GM21737 (cell line): ENCODE results near the gene PAOX.

ENCODE experiments used
- ATAC-seq: cut with Tn5 transposase; IDR thresholded peaks from one replicate; pipeline ENCODE4 v1.9.1; 2021; ENCODE audit warnings: mild to moderate bottlenecking, moderate library complexity; ENCODE audit not compliant: unreplicated experiment

Gene PAOX

DNA sequence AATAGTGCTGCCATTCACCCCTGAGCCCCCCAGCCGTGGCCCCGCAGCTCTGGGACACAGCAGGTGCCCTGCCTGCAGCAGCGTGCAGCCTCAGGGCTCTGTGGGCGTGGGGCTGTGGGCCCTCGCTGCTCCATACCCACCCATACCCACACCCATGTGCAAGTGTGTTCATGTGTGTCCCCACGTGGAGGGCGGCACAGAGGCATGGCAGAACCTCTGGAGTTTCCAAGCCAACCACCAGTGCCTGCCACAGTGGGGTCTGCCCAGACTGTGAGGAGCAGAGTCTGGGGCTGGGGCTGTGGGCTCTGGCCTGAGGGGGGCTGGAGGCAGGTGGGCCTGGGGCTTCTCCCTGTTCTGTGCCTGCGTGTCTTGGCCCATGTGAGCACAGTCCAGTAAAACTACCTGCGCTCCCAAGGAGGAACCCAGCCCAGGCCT lies 29.5 kb upstream of the PAOX start:
- no peak for ATAC-seq

DNA sequence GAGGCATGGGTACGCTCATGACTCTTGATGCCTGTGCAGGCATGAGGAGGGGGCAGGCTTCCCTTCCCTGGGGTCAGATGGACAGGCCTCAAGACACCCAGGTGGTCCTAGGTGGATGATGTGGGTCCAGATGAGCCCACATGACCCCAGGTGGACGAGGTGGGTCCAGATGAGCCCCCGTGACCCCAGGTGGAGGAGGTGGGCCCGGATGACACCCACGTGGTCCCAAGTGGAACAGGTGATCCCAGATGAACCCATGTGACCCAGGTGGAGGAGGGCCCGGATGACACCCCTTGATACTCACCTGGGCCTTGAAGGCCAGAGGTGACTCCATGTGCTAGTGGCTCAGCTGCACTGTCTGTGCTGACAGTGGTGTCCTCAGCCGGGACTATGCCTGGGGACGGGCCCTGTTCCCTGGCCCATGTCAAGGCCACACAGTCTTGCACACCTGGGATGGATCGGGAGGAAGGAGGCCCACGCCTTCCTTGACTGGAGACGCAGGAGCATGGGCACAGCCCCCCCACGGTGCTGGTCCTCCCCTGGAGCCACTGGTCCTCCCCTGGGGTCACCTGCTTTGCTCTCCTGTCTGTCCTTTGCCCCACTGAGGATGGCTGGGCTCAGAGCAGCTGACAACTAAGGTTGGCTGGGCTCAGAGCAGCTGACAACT lies 28.6 kb upstream of the PAOX start:
- ATAC-seq: no peak

DNA sequence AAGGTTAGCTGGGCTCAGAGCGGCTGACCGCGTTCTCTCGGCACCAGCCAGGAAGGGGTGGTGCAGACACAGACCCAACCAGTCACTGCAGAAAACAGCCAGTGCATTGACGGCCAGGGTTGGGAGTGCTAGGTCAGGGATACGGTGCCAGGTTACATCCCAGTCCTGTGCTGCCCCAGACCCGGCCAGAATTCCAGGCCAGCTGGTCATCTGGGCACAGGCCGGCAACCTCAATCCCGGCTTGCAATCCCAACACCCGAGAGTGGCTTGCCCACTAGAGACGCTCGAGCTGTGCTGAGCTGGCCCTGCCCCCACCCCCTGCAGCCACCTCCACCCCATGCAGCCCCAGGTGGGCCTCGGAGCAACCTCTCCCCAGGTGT lies 28.1 kb upstream of the PAOX start:
- ATAC-seq: no peak

DNA sequence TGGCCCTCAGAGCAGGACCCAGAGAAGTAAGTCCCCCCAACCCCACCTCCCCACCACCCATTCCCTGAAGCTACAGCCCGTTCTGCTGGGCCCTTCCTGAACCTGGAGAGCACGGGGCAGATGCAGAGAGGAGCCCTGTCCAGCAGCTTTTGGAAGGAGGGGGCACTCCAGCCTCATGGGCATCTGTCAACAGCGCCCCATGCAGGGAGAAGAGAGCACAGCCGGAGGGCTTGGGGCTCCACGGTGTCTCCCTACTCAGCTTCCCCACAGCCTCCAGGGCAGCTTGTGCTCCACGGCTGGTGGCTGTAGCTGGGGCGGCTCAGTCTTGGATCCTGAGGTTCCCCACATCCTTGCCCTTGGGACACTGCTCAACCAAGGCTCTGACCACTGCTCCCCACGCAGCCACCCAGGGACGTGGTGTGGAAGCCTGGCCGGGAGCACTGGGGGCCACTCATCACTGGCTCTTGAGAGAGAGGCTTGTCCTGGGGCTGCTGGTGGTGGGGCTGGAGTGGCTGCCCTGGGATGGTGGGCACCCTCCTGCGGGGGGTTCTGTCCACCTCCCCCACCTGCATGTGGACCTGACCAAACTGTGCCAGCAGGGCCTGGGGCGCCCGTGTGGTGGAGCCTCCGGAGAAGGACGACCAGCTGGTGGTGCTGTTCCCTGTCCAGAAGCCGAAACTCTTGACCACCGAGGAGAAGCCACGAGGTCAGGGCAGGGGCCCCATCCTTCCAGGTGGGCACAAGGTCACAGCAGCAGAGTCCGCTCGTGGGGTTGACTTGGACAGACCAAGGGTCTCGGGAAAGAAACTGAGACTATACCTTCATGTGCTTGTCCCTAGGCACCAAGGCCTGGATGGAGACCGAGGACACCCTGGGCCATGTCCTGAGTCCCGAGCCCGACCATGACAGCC lies 27.4 kb upstream of the PAOX start:
- no peak for ATAC-seq

DNA sequence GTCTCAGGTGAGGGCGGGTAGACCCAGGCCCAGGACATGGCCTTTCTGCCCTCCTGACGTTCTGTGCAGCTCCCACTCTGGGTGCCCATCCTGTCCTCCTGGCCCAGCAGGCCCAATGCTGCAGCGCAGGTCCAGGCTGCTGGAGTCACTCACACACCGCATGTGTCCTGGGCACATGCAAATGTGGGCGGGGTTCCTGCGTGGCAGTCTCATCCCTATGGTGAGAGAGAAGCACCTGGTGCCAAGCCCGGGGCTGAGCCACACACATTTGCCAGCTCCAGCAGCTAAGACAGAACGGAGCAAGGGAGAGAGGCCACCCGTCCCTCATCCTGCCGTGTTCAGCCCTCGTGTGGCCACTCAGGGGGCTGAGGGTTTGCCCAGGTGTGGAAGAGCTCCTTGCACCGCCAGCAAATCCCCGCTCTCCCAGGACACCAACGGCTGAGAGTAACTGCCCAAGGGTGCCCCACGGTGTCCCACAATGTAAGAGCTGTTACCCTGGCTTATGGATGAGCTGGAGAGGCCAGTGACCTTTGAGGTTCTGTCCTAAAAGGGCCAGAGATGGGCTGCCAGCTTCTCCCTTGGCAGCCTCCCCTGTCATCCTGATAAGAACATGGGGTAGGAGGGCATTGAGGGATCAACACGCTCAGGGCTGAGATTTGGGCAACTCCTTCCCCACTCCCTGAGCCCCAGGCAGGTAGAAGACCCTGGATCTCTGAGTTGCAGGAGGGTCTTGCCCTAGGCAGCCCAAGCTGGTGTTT lies 25.7 kb upstream of the PAOX start:
- ATAC-seq: no peak

DNA sequence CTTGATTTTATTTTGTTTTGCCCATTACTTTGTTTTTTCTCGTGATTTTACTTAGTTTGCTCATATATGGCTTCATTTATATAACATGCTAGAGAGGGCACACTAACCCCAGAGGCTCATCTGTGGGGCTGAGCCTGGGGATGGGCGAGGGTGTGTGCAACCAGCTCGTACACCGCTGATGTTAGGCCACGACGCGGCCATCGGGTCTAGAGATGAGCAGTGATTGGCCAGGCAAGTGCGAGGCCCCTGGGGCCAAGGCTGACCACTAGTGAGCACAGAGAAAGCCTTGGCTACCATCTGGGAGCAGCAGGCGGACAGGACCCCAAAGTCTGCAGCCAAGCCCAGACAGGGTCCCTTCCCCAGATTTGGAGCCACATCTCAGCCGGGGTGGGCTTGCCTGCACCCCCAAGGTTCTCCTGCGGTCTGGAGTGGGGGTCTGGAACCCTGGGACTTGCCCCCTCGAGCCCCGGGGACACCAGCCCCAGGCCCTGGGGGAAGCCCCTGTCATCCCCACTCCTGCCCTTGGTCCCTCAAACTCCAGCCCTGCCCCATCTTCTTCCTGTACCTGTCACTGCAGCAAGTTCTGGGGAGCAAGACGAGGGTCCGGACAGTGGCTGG lies 25.0 kb upstream of the PAOX start:
- ATAC-seq: no peak

DNA sequence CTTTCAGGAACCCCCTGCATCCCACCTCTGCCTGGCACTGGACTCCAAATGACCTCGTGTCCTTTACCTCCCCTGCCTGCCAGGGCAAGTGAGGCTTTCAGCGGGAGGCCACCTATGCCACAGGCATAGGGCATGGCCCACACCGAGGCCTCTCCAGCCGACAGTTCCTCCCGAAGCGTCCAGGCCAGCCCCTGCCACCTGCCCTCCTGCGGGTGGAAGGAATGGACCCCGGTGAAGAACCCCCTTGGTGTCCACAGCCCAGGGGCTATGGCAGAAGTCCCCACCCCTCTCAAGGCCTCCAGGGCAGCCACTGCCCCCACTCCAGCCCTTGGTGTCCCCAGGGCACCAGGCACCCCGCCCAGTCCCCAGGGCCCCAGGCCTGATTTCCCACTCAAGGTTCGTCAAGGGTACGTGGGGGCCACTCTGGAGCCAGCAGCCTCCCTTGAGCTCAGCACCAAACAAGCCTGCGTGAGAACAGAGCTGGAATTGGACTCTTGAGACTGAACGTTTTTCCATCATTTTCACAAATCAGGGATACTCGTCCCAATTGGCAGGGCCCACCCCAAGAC lies 24.3 kb upstream of the PAOX start:
- no peak for ATAC-seq

DNA sequence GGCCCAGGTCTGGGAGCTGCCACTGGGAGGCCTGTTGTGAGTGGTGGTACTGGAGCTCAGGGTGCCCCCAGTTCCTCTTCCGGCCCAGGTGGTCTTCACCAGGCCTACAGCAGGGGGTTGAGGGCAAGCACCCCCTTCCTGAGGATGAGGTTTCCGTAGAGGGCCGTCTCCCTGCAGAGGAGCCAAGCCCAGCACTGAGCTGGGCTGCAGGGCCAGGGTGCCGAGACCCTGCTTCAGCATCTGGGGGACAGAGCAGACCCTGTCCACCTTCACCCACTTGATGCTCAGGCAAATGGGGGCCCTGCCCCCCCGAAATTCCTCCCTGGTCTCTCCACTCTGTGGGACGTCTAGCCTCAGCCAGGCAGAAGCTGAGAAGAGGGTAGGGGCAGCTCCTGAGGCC lies 23.8 kb upstream of the PAOX start:
- ATAC-seq: no peak

DNA sequence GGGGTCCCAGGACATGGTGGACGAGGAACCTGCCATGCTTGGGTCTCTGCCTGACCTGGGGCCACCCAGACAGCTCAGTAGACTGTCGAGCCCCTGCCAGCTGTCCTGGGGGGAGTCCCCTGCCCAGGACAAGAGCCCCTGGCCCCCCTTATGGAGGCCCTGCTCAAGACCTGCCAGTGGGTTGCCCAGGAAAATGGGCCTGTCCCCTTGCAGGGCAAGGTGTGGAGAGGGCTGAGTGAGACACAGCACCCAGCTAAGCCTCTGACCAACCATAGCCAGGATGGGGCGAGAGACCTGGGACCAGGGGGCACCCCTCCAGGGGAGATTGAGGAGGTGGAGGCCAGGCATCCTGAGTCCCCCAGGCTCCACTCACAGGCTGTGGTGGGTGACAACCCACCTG lies 23.1 kb upstream of the PAOX start:
- no peak for ATAC-seq

DNA sequence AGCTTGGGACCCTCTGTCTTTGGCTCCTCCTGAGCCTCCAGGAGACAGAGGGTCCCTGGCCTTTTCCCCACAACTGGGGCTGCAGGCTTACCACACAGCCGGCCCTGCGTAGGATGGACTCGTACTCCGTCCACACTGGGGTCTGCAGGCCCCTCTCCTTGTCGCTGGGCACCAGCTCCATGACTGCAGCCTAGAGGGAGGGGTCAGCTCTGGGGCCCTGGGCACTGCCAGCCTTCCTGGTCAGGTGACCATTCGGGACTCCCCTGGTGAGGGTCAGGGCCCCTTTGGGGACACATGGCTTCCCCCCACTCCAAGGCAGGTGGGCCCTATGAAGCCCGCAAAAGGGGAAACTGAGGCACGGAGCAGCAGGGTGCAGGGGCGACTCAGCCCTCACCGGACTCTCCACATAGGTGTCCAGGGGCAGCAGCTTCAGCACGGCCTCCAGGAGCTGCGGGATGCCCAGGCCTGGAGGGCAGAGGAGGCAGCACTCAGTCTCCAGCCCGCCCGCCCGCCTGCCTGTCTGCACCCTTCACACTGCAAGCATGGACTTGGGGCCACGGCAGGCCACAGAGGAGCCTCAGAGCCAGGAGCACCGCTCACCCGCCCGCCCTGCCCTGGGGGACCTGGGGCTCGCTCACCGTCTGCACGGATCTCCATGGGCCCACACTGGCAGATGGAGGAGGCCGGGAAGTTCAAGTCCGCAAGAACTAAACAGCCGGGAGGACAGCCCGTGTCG lies 22.3 kb upstream of the PAOX start:
- no peak for ATAC-seq

DNA sequence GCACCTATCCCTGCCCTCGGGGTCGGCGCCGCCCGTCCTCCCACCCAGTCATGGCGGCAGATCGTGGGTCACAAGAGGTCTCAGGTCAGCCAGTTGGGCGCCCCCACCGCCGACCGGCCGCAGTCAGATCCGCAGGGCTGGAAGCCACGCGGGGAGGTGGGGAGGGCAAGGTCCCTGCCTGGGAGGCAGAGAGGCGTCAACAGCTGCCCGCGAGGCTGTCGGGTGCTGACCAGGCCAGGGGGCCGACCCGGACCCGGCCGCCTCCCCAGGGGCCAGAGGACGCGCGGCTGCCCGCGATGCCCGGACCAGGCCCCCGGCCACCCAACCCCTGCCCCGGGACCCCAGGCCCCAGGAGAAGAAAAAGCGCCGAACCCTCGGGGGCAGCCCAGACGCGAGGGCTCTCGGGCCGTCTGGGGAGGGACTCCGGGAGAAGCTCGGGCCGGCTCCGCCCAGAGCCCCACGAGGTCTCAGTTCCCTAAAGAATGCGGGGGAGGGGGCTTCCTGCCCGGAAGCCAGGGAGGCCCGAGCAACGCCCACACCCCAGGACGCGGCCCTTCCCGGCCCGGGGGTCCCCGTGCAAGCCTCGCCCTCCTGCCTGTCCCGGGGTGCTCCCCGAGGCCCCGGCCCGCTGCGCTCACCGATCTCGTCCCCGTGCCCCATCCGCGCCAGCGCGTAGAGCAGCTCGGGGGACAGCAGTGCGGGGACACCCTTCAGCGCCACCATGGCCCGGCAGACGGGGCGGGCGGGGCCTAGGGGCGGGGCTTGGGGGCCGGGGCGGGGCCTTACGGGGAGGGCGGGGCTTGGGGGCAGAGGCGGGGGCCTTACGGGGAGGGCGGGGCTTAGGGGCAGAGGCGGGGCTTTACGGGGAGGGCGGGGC lies 21.5 kb upstream of the PAOX start, which contains the start of gene FUOM:
FUOM (minus strand) TSS at position 735 of the 877 bp plus-strand sequence; CDS start at position 723, 12 bp downstream.
- ATAC-seq: peak; percentile 63

DNA sequence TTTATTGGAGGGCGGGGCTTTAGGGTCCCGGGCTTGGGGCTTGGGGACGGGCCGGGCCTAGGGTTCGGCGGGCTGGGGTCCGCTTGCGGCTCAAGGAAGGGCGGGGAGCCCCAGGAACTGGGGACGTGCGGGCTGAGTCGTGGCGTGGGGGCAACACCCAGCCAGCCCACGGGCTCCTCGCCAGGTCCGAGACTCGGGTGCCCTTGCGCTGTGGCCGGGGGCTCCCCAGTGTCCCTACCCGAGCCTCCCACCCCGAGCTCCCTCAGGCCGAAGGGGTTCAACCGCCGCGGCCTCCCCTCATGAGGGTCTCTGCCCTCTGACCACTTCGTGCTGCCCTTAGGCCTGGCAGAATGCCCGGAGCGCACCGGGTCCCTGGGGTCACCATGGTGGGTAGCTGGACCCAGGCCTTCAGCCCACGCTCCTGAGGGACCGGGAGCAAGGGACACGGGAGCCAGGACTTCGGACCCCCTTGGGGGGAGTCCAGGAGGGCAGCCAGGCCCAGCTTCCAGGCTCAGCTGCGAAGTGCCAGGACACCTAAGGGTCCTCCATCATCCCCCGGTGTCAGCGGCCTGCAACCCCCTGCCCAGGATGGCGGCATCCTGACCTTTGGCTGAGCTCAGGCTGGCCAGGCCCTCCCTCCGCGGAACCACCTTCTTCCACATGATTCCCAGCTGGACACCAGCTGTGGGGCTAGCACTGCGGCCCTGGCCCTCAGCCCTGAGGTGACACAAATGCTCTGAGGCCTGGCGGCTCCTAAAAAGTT lies 20.7 kb upstream of the PAOX start:
- no peak for ATAC-seq

DNA sequence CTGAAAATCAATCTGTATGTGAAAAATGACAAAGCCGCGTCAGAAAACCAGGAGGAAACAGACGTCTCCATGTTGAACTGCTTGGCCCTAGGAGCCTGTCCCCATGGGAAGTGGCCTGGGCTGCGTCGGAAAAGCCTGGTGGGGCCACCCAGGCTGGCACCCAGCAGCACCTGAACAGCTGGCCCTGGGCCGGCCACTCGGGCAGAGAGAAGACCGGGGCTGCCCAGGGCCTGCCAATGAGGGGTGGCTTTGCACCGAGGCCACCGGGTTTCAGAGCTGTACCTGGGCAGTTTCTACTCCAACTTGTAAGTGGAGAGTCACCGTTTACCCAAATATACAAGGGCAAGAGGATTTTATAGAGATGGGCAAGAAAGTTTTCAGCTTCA lies 20.1 kb upstream of the PAOX start:
- no peak for ATAC-seq

DNA sequence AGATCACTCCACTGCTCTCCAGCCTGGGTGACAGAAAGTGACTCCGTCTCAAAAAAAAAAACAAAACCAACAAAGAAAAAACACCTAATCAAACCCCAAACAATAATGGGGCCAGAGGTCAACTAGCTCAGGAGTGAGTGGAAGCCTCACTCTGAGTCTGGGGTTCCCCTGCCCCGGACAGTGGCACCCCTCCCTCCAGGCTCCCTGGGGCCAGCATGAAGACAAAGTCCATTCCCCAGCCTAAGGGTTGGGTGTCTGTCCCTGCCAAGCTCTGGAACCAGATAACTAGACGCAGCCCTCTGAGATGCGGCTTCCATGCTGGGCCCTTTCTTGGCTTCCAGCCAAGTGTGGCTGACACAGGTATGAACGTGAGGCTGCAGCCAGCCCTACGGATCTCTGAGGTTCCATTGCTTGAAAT lies 19.5 kb upstream of the PAOX start:
- no peak for ATAC-seq

DNA sequence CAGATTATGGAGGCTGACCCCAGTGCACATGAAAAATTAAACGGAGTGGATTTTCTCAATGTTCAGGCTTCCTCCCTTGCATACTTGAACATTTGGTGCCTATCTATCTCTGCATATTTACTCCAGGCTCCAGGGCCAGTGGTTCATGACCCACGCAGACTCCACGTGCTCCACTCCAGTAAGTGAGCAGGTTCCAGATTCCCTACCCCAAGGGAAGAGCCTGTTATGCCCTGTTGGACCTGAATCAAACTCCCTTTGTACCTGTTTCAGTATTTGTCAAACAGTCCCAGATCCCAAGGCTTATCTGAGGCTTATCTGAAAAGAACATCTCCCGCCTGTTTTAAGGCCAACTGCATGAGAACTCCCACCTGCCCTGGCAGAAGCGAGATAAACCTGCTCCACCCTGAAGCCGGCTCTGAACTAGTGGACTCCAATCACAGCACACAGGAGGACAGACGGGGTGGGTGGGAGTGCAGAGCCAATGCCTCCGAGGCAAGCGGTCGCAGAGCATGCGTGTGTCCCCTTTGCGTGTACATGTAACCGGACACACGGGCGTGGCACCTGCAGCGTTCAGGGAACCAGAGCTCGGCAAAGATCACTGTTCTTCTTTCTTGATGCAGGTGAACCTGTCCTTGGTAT lies 19.0 kb upstream of the PAOX start:
- no peak for ATAC-seq

DNA sequence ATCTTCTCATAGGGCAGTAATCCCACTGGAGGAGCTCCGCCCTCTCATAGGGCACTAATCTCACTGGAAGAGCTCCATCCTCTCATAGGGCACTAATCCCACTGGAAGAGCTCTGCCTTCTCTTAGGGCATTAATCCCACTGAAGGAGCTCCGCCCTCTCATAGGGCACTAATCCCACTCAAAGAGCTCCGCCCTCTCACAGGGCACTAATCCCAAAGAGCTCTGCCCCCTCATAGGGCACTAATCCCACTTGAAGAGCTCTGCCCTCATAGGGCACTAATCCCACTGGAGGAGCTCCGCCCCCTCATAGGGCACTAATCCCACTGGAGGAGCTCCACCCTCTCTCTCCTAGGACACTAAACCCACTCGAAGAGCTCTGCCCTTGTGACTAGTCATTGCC lies 17.8 kb upstream of the PAOX start:
- ATAC-seq: no peak

DNA sequence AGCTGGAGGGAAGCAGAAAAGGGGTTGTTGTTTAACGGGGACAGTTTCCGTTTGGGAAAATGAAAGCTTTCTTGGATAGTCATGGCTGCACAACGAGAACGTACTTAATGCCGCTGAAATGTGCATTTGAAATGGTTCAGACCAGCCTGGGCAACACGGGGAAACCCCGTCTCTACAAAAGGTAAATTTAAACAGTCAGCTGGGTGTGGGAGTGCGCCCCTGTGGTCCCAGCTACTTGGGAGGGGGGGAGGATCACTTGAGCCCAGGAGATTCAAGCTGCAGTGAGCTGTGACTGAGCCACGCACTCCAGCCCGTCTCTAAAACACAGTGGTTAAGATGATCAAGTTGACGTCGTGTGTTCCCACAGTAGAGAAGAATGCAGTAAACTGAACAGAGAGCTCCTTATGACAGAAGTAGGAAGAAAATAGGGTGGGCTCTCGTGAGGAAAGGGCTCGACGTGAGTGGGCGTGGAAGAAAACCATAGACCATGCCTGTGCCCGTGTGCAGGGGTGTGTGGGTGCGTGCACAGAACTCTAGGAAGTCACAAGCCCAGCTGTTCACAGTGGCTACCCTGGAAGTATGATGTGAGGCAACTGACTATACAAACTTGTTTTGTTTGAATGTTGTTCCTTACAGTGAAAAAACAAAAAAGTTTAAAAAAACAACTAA lies 17.2 kb upstream of the PAOX start:
- no peak for ATAC-seq
